Suprapubic skin (tissue), 4 donors: ENCODE data around the gene IFNA5.

Source experiments
- EP300 ChIP-seq: sonication (generic); formaldehyde crosslinking; IDR thresholded peaks from one replicate; pipeline ENCODE4 v1.6.1; 2017; ENCODE audit warnings: antibody characterized with exemption
- POLR2A ChIP-seq, 2 donors: fragments of 450-650 bp; IDR thresholded peaks; one replicate each; pipeline ENCODE4 v1.6.1; 2017; ENCODE audit warnings: antibody characterized with exemption in 2 of 2, mild to moderate bottlenecking in 2 of 2, moderate library complexity in 2 of 2
- POLR2AphosphoS5 ChIP-seq, 3 donors: sonication (generic); formaldehyde crosslinking; IDR thresholded peaks; one replicate each; pipeline ENCODE4 v1.6.1; 2017; ENCODE audit warnings: antibody characterized with exemption in 3 of 3
- TF ChIP-seq, protein P1 (sequence below), 2 donors: fragments of 200-600 bp in 1 of 2; fragments of 450-650 bp in 1 of 2; sonication (generic) in 1 of 2; IDR thresholded peaks; one replicate each; pipeline ENCODE4 v1.5.1; 2016 to 2019; ENCODE audit warnings: antibody characterized with exemption in 2 of 2, mild to moderate bottlenecking in 1 of 2, moderate library complexity in 1 of 2

- TF ChIP-seq POLR2A (IDR thresholded peaks at IDR 0.05) (no peak), EP300 (no peak), POLR2AphosphoS5 (IDR thresholded peaks at IDR 0.05) (no peak)
- TF ChIP-seq, protein P1, sequence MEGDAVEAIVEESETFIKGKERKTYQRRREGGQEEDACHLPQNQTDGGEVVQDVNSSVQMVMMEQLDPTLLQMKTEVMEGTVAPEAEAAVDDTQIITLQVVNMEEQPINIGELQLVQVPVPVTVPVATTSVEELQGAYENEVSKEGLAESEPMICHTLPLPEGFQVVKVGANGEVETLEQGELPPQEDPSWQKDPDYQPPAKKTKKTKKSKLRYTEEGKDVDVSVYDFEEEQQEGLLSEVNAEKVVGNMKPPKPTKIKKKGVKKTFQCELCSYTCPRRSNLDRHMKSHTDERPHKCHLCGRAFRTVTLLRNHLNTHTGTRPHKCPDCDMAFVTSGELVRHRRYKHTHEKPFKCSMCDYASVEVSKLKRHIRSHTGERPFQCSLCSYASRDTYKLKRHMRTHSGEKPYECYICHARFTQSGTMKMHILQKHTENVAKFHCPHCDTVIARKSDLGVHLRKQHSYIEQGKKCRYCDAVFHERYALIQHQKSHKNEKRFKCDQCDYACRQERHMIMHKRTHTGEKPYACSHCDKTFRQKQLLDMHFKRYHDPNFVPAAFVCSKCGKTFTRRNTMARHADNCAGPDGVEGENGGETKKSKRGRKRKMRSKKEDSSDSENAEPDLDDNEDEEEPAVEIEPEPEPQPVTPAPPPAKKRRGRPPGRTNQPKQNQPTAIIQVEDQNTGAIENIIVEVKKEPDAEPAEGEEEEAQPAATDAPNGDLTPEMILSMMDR (IDR thresholded peaks at IDR 0.05): no peak
These were observed 9.1 kb downstream of the IFNA5 start for GRCh38 chr9:21295992-21296391.
